OCI-M2 (cell line): ENCODE measurements around the gene HOXC6.

Experiments used
- DNase-seq: peaks from one replicate; lab custom pipeline; 2025; ENCODE audit not compliant: unreplicated experiment; lab: John Stamatoyannopoulos, UW

The HOXC6 gene

DNA sequence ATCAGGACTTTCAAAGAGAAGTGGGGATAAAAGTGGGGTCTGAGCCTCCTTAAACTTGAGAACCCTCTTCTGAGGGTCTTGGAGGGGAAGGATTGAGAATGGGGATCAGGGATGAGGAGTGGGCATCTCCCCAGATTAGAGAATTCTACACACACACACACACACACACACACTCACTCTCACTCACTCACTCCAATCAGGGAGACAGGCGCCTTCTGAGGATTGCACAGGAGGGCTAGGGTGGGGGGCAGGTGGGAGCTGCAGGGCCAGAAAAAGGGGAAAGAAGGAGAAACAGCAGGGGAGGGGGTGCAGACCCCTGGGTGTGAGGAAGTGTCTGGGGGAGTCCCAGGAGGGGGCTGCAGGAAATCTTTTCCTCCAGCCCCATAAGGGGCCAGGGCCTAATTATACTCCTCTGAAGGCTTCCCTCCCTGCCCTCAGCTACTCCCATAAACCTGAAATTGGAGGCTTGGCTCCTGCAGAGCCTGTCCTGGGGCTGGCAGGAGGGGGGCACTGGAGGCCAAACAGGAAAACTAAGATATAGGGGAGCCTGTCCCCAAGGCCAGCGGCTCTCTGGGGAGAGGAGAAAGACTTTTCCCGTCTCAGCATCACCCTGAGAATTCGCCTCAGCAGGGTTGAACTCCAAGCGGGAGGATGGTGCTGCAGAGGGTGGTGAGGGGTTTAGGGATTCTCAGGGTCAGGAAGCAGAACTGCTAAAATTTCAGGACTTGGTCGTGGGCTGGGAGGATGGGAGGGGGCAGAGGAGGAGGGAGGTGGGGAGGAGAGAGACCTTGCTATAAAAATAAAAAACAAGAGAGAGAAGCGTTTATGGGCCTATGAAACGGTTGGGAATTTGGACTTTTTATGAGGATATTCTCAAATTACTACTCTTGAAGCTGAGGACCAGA is 26.7 kb upstream of the HOXC6 start:
- DNase-seq = no peak

DNA sequence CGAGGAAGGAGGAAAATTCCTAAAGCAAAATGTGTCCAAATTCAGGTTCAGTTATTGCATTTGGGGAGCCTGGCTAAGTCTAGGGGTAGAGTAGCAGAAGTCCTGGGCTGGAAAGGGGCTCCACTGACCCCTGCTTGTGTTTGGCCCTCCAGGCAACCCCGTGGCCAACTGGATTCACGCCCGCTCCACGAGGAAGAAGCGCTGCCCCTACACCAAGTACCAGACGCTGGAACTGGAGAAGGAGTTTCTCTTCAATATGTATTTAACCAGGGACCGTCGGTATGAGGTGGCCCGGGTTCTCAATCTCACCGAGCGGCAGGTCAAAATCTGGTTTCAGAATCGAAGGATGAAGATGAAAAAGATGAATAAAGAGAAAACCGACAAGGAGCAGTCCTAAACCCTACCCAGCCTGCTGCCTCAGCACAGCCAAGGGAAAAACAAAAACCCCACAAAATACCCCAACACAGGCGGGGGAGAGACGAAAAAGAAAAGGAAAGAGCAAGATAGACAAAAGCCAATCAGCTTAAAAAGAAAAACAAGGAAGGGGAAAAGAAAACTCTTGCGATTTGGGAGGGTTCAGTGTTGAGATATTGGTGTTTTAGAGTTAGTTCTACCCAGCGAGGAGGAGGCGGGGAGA is 25.8 kb upstream of the HOXC6 start:
- DNase-seq = no peak

DNA sequence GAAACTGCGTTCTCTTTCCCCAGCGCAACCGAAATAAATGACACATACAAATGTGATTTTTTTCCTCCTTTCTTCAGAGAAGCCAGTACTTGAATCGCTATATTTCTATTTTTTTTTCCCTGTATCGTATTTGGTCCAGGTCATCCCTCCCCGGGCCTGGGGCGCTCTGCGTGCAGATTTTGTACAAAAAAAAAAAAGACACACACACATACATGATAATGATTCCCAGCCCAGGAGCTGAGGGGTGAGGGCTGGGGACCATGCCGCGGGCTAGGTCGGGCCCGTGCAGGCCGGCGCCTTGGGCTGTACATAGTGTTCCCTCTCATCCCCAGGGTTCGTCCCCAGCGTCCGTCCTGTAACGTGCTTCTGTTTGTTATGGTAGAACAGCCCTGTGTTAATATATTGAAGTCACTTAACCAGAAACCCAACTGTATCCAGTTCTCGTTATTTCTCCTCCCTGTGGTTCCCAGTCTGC is 25.3 kb upstream of the HOXC6 start:
- DNase-seq = no peak

GRCh38 chr12:54003625-54004024 is 24.6 kb upstream of the HOXC6 start:
- no peak for DNase-seq

DNA sequence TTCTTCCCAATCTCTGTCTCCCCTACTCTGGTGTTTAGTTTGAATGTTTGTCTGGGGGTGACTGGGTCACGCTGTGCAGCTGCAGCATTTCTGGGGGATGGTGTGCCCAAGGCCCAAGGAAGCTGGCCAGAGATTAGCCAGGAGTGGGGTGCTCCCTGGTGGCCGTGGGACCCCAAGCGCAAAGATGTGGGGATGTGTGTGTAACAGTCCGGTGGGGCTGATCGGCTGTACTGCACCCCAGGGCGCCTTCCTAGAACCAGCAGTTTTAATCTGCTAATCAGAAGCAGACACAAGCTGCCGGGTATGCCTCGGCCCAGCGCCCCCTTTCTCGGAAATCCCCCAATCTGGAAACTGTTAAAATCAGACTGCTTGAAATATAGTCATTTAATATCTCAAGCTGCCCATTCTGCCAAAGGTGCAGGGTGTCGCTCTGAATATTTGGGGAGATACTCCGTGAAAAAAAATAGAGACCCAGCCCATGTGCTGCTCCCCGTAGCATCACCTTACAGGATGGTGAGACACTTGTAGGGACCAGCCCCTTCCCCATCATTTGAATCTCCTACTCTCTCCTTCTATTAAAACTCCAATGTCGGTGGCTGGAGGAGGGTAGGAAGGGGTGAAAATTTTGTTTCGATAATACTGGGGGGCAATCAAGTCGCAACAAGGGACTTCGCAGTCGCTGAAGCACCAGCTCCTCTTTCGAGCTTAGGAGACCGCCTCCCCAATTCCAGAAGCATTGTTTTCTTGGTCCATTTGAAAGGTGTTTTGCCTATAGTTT is 24.0 kb upstream of the HOXC6 start:
- no peak for DNase-seq

- no peak for DNase-seq
These were observed 23.3 kb upstream of the HOXC6 start for GRCh38 chr12:54004841-54005530.

- DNase-seq = no peak
These were observed 22.7 kb upstream of the HOXC6 start for GRCh38 chr12:54005531-54005852.

DNA sequence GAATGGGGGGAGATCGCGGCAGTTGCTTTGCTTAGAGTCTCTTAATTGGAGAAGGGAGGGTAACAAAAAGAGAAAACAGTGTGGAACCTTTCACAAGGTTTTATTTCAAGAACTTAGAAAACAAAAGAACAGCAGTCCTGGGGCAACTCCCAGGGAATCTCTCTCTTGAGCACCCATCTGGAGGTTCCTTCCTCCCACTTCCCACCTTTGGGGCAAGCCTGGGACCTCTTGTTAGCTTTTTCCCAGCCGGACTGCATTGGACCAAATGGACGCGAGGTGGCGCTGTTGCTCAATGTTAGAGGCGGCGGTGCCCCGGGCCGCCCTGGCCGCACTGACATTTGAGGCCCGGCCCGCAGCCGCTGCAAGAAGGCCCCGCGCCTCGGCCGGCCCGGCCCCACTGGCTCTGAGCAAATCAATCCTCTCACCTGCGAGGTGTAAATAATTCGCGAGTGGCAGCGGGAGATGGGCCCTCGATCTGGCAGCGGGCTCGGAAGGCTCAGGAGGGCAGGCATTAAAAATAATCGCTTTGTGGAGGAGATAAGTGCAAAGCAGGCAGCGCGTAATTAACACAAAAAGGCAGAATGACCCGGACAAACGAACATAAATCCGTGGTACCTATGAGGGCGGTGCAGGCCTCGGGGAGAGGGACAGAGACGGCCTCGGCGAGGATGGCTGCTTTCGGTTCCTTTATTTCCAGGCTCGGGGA is 22.2 kb upstream of the HOXC6 start:
- peak; percentile 25 for DNase-seq

DNA sequence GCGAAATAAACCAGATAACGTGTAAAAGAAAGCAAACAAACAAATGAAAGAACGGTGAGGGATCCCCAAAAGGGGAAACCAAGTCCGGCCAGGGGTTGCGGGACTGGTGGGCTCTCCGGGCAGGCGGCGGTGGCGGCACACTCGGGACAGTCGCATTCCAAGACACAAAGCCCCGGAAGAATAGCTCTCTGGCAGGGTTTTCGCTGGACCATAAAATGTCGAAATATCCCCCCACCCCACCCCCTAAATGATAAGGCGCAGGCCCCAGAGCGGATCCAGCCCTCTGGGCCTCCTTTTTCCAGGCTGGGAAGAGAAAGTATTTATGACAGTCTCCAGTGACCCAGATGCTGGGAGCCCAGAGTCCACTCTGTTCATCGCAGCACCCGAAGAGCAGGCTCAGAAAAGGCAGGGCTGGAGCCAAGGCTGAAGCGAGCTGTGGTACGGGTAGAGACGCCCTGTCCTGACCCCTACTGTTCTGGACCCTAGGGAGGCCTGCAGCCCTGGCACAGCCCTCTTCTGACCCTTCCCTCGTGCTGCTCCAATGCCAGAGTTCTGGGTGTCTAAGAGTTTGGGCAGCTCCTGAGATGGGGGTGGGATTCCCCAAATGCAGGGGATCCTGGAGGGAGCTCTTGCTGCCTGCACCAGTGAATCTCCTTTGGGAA is 21.6 kb upstream of the HOXC6 start:
- no peak for DNase-seq

DNA sequence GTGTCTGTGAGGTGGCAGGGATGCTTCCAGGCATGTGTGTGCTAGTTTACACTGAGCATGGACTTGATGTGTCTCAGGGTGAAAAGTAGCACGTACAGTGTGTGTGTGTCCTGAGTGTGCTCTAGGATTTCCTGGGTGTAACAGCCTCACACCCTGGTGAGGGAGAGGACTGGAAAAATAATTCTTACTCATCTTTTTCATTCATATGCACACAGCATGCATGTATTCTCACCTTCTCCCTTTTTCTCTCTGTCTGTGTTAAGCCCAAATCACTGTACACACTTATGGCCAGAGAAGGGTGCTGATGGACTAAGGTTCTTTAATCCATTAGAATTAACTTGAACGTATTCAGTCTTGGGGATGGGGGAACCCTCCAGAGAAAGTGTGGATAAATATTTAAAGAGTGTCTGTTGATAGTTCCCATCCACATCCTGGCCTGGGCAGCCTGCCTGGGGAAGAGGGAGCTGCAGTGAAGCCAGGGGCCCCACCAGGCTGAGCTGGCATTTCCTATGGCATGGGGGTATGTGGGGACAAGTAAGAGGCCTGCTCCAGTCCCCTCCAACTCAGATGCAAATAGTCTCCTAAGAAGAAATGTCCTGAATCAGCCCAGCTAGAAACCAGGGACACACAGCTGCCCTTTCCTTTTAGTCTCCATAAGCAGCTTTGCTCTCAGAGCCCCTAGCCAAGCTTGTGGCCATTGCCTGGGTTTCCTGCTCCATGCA is 20.5 kb upstream of the HOXC6 start:
- DNase-seq = no peak

- DNase-seq = no peak
These were observed 20.0 kb upstream of the HOXC6 start for GRCh38 chr12:54008260-54008552.

DNA sequence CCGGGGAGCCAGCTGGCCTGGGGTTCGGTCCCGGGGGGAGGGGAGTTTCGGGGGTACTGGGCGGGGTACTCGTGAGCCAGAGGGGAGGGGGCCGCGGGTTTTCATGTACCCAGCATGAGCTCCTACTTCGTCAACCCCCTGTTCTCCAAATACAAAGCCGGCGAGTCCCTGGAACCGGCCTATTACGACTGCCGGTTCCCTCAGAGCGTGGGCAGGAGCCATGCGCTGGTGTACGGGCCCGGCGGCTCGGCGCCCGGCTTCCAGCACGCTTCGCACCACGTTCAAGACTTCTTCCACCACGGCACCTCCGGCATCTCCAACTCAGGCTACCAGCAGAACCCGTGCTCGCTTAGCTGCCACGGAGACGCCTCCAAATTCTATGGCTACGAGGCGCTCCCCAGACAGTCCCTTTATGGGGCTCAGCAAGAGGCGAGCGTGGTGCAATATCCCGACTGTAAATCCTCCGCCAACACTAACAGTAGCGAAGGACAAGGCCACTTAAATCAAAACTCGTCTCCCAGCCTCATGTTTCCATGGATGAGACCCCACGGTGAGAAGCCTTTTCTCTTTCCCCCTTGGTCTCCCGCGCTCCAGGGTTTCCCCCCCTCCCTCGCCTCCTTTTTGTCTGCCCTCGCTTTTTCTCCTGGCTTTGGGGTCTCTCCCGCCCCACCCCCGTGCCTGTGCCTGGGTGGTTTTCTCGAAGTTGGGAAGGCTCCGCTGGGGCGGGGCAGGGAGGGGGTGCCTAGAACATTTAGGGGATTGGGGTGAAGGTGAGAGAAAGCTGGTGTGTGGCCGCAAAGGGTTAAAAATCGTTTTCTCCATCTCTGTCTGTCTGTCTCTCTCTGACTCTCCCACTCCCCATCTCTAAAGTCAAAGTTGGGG is 18.8 kb upstream of the HOXC6 start:
- DNase-seq = no peak

- DNase-seq = no peak
These were observed 17.9 kb upstream of the HOXC6 start for GRCh38 chr12:54010053-54010971.

DNA sequence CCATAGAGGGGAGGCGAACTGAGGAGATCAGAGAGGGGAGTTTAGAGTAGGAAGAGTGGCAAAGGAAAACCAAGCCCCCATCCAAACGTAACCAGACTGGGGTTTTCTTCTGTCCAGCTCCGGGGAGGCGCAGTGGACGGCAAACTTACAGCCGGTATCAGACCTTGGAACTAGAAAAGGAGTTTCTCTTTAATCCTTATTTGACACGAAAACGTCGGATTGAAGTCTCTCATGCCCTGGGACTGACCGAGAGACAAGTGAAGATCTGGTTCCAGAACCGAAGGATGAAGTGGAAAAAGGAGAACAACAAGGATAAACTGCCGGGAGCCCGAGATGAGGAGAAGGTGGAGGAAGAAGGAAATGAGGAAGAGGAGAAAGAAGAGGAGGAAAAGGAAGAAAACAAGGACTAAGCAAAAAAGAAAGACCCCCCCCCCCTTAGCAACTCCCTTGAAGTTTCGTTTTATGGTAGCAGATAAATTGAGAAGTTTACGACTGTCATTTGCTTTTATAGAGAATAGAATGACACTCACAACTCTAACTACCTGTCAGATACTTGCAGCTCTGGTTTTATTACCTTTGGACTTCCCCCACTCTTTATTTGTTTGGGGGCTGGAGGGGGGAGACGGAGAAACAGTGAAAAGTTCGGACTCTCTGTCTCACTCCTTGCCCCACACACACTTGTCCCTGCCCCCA is 17.1 kb upstream of the HOXC6 start:
- DNase-seq = no peak

DNA sequence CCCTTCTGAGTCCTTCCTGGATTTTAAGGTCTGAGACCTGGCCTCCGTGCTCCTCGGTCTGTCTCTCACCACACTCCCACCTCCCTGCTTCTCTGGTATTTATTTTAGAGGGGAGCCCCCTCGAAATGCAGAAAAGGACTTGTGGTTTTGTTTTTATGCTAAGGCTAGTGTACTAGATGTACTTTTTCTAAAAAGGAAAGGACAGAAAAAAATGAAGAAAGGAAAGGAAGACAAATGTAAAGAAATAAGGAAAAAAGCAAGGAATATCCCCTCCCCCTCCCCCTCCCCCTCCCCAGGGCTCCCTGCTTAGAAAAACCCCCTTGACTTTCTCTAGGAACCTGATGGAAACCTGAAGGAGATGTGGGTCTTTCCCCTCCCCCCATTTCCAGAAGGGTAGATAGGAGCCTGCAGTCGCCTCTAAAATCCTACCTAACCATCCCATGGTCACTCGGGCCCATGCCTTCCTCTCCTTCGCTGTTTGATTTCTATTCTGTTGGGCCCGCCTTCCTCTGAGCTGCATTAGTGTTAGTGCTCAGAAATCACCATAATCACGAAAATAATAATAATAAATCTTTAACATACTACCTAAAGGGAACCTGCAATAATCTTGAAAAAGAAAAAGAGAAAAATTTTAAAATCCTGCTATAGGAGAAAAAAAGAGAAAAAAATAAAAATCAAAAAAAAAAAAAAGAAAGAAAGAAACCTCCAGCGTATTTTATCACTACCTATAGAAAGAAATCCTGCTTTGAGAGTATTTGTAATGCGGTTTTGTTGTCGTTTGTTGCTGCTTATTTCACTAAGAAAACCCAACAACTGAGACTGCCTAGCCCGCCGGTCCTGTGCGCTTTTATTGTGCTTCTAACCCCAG is 16.3 kb upstream of the HOXC6 start:
- no peak for DNase-seq
